ENCODE data around the gene ARHGDIB.

- TF ChIP-seq POLR2AphosphoS5 (IDR thresholded peaks at IDR 0.05; ENCODE audit: borderline replicate concordance, low read depth, low read length) (no peak), EZH2 (IDR thresholded peaks at IDR 0.05) (no peak)
These were observed 68.5 kb downstream of the ARHGDIB start for GRCh38 chr12:14892726-14893505.
